GM19463 (cell line): ENCODE measurements around the gene SCUBE3.

Source experiments
- ATAC-seq: cut with Tn5 transposase; IDR thresholded peaks from one replicate; pipeline ENCODE4 v1.9.1; 2021; ENCODE audit warnings: mild to moderate bottlenecking, moderate library complexity; ENCODE audit not compliant: unreplicated experiment

The SCUBE3 gene

DNA sequence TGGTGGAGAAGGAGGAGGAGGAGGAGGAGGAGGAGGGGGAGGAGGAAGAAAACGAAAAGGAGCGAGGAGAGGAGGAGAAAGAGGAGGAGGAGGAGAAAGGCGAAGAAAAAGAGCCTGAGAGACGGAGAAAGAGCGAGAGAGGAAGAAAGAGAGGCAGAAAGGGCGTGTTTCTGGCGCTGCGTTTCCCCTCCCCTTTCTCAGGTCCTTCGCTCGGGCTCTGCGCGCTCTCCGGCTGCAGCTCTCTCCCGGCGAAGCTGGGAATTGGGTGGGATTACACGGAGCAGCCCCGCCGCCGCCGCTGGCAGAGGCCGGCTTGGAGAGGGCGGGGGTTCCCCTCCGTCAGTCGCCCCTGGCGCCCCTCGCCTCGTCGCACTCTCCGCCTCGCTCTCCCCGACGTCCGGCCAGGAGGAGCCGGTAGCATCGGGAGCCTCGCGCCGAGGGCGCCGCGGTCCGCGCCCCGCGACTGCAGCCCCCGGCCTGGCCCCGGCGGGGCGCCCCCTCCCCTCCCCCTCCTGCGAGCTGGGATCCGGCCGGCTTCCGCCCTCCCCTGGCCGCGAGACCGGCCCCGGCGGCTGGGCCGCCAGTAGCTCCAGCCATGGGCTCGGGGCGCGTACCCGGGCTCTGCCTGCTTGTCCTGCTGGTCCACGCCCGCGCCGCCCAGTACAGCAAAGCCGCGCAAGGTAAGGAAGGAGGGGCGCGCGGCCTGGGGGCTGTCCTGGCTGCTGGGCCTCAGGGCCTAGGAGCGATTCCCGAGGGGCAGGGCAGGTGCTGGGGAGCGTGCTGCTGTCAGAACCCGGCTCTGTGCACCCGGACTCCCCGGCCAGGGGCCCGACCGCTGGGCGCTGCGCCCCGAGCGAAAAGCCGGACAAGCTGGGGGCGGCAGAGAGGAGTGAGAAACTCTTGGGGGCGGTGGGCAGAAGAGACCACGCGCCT is at the start of gene SCUBE3:
Gene SCUBE3, plus strand, starts transcription at position 133 of the 933 bp plus-strand sequence. Its CDS starts 463 bp downstream, at position 596.
- ATAC-seq = no peak

- ATAC-seq = no peak
These were observed 49.5 kb upstream of the SCUBE3 start for GRCh38 chr6:35164277-35164676.

- ATAC-seq = no peak
These were observed 48.9 kb upstream of the SCUBE3 start for GRCh38 chr6:35164868-35165267.

DNA sequence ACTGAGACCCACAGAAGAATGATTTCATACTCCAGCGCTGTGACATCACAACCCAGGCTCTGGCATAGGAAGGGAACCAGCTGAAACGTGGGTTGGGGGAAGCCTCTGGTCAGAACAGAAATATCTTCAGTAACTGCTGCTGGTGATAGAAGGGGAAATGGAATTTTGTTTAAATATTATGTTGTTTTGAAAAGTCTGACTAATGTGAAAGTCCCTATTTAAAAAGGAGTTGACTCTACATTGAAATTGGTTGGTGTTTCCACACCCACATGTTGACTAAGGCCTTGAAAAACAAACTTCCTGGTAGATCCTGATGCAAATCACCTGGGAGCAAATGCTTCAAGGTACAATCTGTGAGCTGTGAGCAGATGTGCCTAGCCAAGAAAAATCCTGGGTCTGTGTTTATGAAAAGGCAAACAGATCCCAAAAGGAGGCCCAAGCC is 48.1 kb upstream of the SCUBE3 start:
- no peak for ATAC-seq

DNA sequence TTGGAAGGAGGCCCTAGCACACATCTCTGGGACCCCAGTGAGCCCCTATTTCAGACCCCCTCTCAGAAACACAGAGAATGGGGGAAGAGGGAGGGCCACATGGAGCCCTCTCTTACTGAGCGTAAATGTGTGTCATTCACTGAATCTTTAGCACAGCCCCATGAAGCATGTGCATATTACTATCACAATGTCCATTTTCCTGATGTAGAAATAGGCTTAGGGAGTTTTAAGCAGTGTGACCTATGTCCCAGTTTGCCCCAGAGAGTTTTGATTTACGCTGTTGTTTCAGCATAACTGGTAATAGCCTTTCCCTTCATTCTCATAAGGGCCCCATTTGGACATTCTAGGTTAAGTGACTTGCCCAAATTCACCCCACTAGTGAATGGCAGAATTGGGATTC is 47.6 kb upstream of the SCUBE3 start:
- ATAC-seq = no peak

- ATAC-seq = no peak
These were observed 47.2 kb upstream of the SCUBE3 start for GRCh38 chr6:35166520-35166919.

DNA sequence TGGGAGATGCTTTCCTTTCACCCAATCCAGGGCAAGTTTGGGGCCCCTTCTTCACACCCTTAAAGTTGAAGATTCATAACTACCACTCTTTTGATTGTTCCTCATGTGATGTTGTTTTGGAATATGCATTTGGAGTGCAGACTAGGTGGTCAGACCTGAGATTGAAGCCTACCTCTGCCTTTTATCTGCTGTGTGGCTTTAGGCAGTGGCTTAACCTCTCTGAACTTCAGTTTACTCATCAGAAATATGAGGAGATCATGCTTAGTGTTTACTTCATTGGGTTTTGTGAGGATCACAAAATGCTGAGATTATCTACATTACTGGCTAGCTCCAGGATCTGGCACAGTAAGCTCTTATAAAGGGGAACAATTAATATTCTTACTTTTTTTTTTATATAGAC is 46.3 kb upstream of the SCUBE3 start:
- no peak for ATAC-seq

GRCh38 chr6:35168461-35168861 is 45.3 kb upstream of the SCUBE3 start:
- ATAC-seq = no peak

GRCh38 chr6:35170166-35170565 is 43.6 kb upstream of the SCUBE3 start:
- ATAC-seq = no peak

DNA sequence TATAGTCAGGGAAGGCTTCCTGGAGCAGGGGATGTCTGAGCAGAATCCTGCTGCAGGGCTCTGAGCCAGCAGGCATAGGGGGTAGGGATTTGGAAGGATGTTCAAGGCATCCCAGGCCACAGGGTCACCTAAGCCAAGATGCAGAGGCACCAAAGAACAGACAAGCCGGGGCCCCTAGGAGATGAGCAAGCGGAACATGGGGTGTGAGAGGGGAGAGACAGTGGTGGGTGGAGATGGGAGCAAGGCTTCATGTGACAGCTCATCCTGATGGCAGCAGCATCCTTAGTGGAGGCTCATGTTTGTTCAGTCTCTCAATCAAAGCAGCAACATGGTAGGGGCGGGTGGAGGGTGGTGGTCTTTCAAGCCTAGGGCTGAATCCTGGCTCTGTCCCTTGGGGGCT is 42.9 kb upstream of the SCUBE3 start:
- no peak for ATAC-seq

- no peak for ATAC-seq
These were observed 40.7 kb upstream of the SCUBE3 start for GRCh38 chr6:35173044-35173426.

DNA sequence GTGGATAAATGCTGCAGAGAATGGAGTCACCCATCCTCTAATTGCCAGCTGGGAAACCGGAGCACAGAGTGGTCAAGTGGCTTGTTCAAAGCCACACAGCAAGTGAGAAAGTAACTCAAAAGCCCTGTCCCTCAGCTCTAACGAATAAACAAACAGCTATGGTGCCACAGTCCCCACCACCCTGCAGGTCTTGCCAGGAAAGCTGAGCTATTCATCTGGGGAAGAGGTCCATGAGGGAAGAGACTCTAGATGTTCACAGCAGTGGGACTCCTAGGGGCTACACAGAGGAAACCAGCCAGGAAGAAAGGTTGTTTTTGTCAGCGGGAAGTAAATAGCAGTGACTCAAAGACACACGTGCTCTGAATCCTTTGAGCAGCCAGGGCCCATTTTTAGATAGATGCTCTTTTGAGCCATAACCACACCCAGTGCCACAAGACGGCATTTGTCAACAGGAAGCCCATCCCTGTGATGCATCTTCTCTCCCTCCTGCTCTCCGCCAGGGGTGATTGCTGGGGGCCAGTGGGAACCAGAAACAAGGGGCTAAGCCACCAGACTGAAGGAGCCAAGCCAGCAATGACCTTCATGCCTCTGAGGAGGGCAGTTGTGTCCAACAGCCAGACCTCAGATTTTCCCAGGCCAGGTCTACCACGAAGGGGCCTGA is 40.2 kb upstream of the SCUBE3 start:
- ATAC-seq = no peak

DNA sequence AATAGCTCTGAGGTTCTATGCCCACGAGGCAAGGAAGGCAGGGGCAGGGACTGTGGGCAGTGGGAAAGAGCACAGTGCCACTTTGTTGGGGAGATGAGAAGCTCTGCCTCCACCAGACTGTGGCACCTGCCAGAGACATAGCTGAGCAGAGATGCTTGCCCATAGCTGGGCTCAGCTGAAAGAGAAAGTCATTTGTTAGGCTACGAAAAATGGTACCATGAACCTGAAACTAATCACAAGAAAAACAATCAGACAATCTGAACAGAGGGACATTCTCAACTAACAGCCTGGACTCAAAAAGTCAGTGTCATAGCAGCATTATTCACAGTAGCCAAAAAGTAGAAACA is 39.7 kb upstream of the SCUBE3 start:
- ATAC-seq = no peak

- no peak for ATAC-seq
These were observed 39.3 kb upstream of the SCUBE3 start for GRCh38 chr6:35174501-35174900.

- ATAC-seq = no peak
These were observed 37.3 kb upstream of the SCUBE3 start for GRCh38 chr6:35176301-35177024.

DNA sequence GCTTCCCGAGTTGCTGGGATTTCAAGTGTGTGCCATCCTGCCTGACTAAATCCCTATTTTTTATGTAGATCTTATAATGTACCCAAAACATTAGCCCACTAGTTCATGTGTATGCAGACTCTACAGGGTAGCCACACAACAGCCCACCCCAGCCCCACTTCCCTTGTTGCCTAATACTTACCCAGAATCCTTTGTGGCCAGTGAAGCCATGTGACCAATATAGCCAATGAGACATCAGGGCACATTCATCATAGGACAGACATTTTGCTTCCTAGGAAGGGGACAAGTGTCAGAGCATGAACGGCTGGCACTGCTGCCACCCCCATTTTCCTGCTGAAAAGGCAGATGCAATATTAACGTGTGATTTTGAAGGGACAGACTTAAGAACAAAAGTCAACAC is 36.6 kb upstream of the SCUBE3 start:
- ATAC-seq = no peak

DNA sequence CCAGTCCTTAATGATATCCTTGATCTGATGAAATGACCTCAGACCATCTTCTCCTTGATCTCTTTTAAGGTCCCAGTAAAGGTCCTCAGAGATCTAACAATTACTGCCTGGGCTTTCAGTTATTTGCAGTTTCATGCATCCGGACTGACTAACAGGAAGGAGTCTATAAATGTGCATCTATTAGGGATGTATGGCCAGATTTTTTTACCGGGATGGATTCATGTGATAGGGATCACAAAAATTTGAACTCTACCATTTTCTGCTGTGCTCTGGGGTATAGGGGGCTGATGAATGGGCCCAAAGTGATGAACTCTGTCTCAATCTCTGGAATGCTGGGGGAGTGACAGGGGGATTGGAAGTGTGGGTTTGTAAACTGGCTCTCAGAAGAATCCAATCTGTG is 36.2 kb upstream of the SCUBE3 start:
- no peak for ATAC-seq

DNA sequence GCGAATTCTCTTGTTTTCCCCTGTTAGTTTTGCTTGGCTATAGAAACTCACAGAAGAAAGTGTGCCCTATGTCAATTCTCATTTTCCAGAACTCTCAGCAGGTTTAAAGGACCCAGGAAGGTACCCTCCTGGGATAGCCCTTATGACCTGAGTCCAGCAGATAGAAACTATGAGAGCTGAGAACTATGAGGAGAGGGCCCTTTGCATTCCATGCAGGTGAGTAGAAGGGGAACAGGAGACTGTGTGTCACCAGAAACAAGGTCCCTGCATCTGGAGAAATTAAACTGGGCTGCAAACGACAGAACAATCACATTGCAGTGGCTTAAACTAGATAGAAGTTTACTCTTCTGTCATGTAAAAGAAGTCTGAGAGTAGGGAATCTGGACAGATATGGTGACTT is 35.7 kb upstream of the SCUBE3 start:
- no peak for ATAC-seq

- peak; percentile 67 for ATAC-seq
These were observed 34.6 kb upstream of the SCUBE3 start for GRCh38 chr6:35178932-35179832.

- ATAC-seq = no peak
These were observed 33.7 kb upstream of the SCUBE3 start for GRCh38 chr6:35179901-35180535.
